Cardiac fibroblast (primary cell): ENCODE measurements around the gene SLC39A1.

ENCODE experiments used
- DNase-seq, 2 donors: peaks; one replicate each; pipeline versions ENCODE4 v3.0.0 to v3.0.0-alpha.2; 2010; ENCODE audit warnings: low read depth in 2 of 2
- H3K4me3 ChIP-seq, 2 donors: replicated peaks in 1 of 2; 1 replicate in 1 of 2; 2 replicates in 1 of 2; pipeline ENCODE4 v1.5.1; 2011; ENCODE audit warnings: low read depth in 2 of 2, low read length in 2 of 2, mild to moderate bottlenecking in 2 of 2, moderate library complexity in 1 of 2
- CTCF ChIP-seq: IDR thresholded peaks from one replicate; pipeline ENCODE4 v1.5.1; 2011; ENCODE audit warnings: low read depth, mild to moderate bottlenecking, low read length, inconsistent platforms

SLC39A1 gene

GRCh38 chr1:153973525-153973924 lies 10.2 kb upstream of the SLC39A1 start:
- H3K4me3 ChIP-seq, result no peak overlapping the region
- TF ChIP-seq CTCF, result no peak
- DNase-seq, result no peak

- no peak for DNase-seq
- TF ChIP-seq CTCF, result no peak
- no peak overlapping the region for H3K4me3 ChIP-seq
Observed at GRCh38 chr1:153973071-153973470, 9.7 kb upstream of the SLC39A1 start.

GRCh38 chr1:153970346-153970745 lies 7.0 kb upstream of the SLC39A1 start:
- no peak for TF ChIP-seq CTCF
- no peak overlapping the region for H3K4me3 ChIP-seq
- no peak for DNase-seq

GRCh38 chr1:153968972-153969371 lies 5.6 kb upstream of the SLC39A1 start:
- no peak overlapping the region for H3K4me3 ChIP-seq
- DNase-seq, result no peak
- TF ChIP-seq CTCF, result no peak

- H3K4me3 ChIP-seq, result peak overlapping the region; percentile 64 to 67
- no peak for DNase-seq
- TF ChIP-seq CTCF, result no peak
Observed at GRCh38 chr1:153968408-153968807, 5.1 kb upstream of the SLC39A1 start.

- peak overlapping the region; percentile 64 to 67 for H3K4me3 ChIP-seq
- TF ChIP-seq CTCF, result no peak
- DNase-seq, result no peak
Observed at GRCh38 chr1:153968000-153968363, 4.6 kb upstream of the SLC39A1 start.
